GM12873 (cell line): ENCODE measurements around the gene SCNN1B.

Experiments used
- CTCF ChIP-seq: IDR thresholded peaks from 2 replicates; pipeline ENCODE4 v1.5.1; 2012; ENCODE audit warnings: low read depth, mild to moderate bottlenecking, moderate library complexity, low read length, control low read depth; ENCODE audit not compliant: insufficient read depth; ENCODE audit errors: missing control alignments

The SCNN1B gene

DNA sequence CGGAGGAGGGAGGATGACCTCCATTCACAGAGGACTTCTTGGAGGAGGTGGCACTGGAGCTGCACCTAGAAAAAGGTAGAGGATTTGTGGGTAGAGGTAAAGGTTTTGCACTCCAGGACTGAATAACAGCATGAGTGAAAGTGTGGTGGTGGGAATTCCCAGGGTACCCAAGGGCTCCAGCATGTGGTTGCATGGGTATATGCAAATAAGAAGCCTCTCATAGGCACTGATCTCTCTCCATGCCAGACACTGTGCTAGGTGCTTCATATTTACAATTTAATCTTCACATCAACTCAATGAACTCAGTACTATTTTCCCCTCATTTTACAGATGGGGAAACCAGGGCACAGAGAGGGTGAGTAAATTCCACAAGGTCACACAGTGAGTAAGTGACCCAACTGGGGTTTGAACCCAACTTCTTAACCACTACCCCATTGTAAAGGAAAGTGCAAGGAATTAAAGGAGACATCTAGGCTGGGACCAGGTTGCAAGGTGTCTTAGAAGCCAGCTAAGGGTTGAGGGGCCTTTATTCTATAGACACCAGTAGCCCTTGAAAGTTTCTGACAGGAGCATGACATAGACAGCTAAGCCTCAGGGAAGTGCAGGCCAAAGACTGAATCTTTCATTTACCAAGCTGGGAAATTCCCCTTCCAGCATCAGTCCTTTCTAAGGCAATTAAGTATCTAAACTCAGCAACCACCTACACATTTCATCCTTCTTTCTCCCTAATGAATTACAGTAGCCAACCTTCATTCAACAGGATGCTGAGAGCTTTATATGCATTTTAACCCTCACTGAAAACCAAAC lies 21.3 kb downstream of the SCNN1B start:
- no peak for TF ChIP-seq CTCF

DNA sequence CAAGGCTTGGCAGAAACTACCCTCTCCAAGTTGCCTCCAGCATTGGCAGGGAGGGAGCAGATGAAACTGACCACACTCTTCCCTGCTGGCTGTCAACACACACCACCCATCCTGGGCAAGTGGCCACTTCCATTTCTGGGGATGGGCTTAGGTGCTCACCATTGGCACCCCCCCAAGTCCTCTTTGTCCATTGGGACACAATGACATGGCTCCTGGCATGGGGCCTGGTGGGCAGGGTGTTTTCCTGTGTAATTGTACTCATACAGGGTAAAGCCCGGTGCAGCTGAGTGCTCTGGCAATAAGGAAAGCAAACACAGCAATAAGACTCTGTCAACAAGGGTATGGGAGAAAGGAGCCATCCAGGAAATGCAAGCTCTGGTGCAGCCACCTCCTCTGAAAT lies 22.6 kb downstream of the SCNN1B start:
- TF ChIP-seq CTCF: no peak

GRCh38 chr16:23327836-23328235 lies 25.7 kb downstream of the SCNN1B start:
- no peak for TF ChIP-seq CTCF

DNA sequence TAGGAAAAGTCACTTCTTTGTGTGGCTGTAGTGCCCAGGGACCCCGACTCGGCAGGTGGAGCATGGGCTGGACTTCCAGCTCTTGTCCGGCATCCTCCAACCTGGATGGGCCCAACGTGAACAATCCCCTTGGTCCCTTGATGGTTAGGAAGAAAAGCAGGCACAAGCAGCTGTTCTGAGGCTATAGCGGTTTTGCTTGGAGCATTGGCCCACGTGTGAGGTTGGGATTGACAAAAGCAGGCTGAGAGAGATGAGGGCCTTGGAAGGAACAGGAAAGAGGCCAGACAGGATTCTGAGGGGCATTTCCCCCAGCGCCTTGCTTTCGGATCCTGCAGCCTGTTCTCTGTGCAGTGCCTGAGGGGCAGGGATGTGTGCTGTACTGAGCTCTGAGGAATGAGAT lies 28.1 kb downstream of the SCNN1B start:
- TF ChIP-seq CTCF: no peak

DNA sequence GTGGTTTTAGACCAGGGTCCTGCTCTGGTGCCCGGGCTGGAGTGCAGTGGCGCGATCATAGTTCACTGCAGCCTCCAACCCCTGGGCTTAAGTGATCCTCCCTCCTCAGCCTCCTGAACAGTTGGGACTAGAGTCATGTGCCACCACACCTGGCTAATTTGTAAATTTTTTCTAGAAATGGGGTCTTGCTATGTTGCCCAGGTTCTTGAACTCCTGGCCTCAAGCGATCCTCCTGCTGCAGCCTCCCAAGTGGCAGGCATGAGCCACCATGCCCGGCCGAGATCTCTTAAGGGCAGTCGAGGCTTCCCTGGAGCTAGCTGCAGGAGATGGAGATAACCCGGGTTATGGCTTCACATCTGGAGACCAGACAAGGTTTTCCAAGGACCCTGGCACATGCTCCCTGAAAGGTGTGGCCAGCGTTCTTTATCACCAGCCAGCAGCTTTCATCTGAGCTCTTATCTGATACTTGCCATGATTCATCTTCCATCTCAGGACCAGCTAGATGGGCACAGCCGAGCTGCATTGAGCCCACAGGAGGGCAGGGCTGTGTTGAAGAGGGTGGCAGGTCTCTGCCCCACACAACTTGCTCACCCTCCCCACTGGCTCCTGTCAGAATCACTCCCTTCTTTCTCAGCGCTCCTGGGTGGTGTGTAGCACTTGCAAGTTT lies 28.6 kb downstream of the SCNN1B start:
- TF ChIP-seq CTCF: no peak

DNA sequence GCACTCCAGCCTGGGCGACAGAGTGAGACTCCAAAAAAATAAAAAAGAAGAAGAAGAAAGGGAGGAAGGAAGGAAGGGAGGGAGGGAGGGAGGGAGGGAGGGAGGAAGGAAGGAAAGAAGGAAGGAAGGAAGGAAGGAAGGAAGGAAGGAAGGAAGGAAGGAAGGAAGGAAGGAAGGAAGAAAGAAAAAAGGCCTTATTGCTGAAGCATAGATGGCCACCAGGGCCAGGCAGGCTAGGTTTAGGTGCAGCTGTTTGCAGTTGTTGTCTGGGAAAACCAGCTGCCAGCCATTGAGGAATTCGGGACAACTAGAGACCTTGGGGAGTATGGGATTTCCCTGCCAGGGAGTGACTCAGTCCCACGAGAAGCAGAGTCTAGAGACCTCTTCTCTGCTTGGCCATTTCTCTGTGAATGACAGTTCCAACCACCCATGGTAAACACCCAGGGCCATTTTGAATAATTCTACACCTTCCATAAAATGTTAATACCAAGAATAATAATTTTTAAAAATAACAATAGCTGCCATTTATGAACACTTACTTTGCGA lies 31.0 kb downstream of the SCNN1B start:
- TF ChIP-seq CTCF: no peak

DNA sequence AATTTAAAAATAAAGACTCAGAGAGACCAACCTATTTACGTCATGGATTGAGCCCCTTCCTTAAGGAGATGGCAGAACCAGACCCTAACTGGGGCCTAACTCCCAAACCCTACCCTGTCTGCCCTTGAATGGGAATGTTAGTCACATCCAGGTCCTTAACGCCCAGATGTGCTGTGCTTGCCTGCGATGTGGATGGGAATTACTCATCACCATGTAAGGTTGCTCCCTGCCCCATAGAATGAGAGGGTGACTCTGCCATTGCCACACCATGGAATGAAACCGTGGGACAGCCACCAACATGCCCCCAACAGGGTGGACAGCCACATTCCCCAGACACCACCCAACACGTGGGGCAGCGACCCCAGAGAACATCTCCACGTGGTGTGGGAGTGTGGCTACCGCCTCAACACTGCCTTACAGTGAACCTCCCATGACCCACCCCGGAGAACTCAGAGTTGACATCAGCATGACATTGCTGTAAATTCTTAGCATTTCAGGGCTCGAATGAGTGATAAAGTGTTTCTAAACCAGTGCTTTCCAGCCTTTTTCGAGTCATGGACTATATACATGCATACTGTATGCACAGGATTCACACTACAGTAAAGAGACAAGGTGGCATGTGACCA lies 31.8 kb downstream of the SCNN1B start:
- no peak for TF ChIP-seq CTCF
